ENCODE data around the gene MUTYH.
"Not testable (repeated sequence)": the region's sequence is repeated elsewhere in the genome, so short reads cannot be mapped to it uniquely, and the experiment has no call there.

The MUTYH gene

DNA sequence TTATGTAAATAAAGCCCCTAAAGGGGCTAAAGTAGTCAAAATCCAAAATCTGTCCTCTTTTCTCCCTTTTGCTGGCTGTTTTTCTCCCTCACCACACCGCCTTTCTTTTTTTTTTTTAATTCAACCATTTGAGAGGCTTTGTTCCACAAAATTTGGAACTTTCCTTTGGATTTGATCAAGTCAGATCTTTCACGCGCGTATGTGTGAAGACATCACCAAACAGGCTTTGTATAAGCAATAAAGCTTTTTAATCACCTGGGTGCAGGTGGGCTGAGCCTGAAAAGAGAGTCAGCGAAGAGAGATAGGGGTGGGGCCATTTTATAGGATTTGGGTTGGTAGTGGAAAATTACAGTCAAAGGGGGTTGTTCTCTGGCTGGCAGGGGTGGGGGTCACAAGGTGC, 18.8 kb downstream of the MUTYH start:
- no peak for DNase-seq (ENCODE audit: low spot score)

DNA sequence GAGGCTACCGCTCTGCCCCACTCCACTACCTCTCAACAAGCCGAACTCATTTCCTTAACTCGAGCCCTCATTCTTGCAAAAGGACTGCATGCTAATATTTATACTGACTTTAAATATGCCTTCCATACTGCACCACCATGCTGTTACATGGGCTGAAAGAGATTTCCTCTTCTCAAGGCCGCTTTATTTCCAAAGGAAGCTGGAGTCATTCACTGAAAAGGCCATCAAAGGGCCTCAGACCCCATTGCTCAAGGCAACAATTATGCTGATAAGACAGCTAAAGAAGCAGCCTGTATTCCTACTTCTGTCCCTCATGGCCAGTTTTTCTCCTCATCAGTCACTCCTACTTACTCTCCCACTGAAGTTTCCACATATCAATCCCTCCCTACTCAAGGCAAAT, 20.5 kb downstream of the MUTYH start:
- no peak for DNase-seq (ENCODE audit: low spot score)

DNA sequence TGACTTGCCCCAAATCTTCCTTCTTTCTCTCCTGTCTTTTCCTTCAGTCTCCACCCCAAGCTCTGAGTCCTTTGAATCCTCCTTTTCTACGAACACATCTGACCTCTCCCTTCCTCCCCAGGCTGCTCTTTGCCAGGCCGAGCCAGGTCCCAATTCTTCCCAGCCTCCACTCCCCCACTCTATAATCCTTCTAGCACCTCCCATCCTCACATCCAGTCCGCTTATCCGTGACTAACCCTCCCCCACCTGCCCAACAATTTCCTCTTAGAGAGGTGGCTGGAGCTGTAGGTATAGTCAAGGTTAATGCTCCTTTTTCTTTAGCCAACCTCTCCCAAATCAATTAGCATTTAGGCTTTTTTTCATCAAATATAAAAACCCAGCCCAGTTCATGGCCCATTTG, 23.1 kb downstream of the MUTYH start:
- no peak for DNase-seq (ENCODE audit: low spot score)

DNA sequence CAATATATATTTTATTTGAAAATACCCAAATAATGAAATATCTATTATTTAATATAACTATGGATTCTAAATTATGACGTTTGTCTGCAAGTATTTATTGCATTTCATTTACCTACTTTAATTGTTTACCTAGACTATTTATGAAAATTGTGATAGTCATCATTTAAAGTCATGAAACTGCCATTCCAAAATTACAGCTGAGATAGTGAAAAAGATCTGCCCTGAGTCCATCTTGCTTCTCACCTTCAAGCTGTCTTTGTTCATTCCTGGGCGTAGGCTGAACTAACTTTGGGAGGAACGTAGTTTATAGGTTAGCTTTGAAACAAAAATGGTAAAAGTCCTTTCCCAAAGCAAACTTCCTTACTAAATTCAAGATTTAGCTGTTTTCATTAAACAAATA, 26.0 kb downstream of the MUTYH start:
- DNase-seq (ENCODE audit: low spot score) = no peak

DNA sequence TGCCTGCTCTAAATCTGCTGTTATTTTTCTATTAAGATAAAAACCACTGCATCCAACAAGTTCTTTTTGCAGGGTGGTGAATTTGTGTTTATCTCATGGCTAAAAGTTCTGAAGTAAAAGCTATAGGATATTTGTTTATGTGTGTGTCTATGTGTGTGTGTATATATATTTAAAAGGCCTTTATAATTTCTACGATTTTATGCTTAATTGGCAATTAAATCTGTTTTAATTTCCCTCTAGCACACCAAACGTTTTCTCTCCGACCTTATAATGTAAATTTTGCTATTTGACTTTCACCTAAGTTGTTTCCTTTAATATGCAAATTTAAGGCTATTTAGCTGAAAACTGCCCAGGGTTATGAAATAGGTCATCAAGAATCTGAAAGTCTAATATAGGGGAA, 33.3 kb downstream of the MUTYH start:
- no peak for DNase-seq (ENCODE audit: low spot score)

DNA sequence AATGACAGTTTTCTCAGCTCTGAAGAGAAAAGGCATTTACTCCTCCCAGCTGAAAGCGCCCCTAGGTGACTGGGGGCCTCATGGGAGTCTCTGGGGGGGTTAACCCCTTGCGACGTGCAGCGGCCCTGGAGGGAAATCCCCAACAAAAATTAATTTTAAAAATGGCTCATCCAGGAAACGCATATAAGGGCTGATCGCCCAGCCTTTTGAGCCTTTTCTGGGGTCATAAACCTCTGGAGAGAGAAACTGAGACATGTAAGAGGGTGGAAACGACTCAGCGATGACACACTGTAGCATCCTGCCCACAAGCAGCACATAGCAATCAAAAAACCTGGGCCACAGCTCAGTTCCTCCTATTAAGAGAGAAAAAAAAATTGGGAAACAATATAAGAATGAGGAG, 33.9 kb downstream of the MUTYH start:
- peak; percentile 84 for DNase-seq (ENCODE audit: low spot score)

DNA sequence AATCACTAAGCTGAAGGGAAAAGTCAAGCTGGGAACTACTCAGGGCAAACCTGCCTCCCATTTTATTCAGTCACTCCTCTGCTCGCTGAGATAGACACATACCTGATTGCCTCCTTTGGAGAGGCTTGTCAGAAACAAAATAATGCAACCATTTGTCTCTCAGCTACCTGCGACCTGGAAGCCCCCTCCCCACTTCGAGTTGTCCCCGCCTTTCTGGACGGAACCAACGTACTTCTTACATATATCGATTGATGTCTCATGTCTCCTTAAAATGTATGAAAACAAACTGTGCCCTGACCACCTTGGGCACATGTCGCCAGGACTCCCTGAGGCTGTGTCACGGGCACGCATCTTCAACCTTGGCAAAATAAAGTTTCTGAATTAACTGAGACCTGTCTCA, 35.0 kb downstream of the MUTYH start:
- no peak for DNase-seq (ENCODE audit: low spot score)

DNA sequence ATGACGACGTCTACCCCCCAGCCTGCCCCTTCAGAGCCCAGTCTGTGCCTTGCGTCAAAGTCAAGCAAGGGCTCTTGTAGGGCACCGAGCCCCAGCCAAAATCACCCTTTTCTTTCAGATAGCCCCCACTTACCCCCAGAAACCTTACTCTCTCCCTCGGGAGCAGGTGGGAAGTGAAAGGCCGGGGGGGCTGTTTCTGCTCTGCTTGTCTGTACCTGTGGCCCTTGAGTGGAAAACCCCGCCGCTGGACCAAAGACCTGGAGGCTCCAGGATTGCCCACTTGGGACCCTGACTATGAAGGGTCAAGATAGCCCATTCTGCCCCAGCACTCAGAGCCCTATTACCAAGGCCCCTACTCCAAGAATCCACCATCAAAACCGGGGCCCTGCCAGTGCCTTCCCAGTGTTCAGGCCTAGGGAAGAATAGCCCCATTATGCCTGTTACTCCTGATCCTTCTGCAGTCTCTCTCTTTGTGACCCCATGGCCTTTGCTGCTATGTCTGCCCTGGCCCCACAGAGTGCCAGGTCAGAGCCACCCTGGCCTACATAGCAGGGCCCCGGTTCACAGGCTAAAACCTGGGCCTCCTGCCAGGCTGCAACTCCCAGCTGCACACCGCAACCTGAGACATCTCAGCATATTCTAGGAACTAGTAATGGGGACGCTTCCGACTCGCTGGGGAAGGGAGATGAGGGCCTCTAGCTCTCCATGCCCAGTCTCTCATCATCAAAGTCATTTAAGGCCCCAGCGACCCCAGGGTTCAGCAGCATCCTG, 35.7 kb downstream of the MUTYH start:
- no peak for DNase-seq (ENCODE audit: low spot score)

DNA sequence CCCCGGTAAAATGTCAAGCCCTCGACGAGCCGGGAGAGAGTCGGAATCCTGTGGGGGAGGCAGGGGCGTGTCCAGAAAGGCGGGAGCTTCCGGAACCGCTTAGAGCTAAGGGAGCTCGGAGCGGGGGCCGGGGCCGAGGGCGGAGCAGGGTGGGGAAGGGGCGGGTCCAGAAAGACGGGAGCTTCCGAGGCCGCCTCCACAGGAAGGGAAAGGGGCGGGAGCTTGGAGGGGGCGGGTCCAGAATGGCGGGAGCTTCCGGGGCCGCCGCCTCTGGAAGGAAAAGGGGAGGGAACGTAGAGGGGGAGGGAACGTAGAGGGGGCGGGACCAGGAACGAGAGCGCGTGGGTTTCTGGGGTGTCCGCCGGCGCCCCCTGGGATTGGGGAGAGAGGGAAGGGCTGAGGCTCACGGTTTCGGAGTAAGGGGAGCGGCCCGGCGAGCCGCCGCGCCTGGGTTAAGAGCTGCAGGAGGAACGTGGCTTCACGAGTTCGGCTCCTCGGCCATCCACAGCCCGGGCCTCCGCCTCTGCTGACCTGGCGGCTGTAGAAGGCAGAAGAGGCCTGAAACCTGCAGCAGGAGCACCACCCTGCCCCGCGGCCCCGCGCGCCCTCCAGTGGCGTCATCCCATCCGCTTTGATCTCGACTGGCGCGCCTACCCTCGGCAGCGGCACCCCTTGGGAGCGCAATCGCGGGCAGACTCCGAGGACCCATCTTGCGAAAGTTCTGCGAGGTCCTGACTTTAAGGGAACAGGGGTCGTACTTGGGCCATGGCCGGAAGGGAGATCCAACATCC, 36.5 kb downstream of the MUTYH start:
- peak; percentile 97 for DNase-seq (ENCODE audit: low spot score)

DNA sequence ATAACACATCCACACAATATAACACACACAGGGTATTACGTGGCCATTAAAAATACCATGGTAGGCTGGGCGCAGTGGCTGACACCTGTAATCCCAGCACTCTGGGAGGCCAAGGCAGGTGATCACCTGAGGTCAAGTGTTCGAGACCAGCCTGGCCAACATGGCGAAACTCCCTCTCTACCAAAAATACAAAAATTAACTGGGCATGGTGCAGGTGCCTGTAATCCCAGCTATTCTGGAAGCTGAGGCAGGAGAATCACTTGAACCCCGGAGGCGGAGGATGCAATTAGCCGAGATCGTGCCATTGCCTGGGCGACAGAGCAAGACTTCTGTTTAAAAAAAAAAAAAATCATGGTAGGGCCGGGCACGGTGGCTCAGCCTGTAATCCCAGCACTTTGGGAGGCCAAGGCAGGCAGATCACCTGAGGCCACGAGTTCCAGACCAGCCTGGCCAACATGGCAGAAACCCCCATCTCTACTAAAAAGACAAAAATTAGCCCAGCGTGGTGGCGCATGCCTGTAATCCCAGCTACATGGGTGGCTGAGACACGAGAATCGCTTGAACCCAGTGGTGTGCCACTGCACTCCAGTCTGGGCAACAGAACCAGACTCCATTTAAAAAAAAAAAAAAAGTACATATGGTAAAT, 37.6 kb downstream of the MUTYH start:
- DNase-seq (ENCODE audit: low spot score) = no peak

DNA sequence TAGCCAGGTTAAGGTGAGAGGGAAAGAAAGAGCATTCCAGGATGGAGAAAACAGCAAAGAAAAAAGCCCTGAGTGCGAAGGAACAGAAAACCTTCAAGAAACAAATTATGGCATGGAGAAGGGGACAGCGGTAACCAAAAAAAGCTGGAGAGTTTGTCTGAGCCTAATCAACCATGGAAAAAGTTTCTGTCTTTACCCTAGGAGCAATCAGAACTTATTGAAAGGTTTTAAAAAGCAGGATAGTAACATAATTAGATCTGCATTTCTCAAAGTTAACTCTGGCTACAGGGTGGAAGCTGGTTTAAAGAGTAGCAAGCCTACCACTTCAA, 39.6 kb downstream of the MUTYH start:
- DNase-seq (ENCODE audit: low spot score) = no peak

DNA sequence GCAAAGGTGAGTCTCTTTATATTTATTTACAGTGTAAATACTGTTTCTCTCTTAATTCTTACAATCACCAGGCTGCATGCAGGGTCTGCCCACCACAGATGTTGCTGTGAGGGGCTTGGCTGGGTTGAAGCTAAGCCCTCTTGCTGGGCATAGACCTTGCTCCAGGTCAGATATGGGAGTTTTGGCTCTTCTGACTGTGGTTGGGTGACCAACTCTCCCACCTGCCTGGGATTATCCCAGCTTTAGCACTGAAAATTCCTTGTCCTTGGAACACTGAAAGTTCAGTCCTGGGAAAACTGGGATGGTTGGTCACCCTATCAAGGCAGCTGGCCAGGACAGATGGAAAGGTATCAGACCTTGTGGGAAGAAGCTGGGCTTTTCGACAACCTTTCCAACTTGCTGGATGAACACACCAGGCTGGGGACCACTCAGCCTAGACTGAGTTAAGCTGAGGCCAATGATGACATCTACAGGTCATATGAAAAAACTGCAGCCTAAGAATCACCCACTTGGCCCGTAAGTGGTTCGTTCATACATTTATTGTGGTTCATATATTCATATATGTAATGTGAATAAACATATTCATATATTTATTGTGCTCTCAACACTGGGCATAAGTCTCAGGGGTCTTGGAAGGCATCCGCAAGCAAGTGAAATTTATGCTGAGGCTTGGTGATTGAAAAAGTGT, 40.1 kb downstream of the MUTYH start:
- peak; percentile 77 for DNase-seq (ENCODE audit: low spot score)

DNA sequence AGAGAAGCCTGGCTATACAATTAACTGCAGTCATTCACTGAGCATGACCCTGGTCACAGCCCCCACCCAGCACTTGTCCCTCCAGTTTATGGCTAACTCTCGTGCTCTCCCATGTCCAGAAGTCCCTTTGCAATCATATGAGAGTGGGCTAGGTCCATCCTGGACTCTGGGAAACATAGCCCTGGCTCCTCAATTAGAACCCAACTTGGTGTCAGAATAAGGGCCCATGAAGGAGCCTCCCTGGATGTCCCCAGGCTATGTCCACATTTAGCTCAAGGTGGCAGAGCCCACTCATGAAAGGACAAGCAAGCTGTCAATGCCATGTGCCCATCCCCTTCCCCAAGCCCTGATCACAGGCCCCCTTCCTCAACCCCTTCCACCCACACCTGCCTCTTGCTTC, 40.9 kb downstream of the MUTYH start:
- no peak for DNase-seq (ENCODE audit: low spot score)

DNA sequence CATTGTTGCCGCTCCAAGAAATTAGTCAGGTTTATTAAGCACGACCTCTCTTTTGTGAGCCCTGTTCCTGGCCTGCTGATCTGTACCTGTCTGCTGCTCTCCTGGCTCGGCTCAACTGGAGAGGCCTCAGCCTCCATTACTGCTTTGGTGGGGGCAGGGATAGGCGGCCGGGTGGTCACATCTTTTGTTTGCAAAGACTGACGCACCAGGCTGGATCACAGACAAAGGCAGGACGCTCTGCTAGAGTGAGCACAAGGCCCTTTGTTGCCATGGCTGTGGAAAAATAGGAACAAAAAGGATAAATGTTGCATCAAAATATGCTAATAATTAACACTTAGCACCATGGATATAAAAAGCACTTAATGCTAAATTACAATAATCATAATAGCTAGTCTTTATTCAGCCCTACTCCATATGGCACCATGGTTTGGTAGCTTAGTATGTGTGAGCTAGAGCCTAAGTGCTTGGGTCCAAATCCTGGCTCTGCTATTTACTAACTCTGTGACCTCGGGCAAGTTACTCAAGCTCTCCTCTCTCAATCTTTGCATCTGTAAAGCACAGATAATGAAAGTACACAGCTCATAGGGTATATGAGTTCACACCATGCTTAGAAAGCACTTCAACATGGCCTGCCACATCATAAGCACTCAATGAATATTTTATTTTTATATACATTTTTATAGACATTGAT, 42.4 kb downstream of the MUTYH start:
- DNase-seq (ENCODE audit: low spot score) = no peak

DNA sequence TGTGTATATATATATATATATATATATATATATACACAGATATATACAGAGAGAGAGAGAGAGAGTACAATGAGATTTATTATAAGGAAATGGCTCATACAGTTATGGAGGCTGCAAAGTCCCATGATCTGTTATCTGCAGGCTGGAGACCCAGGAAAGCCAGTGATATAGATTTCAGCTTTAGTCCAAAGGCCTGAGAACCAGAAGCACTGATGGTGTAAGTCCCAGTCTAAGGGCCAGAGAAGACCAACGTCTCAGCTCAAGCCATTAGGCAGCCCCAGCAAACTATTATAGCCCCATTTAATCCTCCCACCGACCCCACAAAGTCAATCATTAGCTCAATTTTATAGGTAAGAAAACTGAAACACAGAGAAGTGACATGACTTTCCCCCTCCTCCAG, 48.5 kb downstream of the MUTYH start:
- no peak for DNase-seq (ENCODE audit: low spot score)

DNA sequence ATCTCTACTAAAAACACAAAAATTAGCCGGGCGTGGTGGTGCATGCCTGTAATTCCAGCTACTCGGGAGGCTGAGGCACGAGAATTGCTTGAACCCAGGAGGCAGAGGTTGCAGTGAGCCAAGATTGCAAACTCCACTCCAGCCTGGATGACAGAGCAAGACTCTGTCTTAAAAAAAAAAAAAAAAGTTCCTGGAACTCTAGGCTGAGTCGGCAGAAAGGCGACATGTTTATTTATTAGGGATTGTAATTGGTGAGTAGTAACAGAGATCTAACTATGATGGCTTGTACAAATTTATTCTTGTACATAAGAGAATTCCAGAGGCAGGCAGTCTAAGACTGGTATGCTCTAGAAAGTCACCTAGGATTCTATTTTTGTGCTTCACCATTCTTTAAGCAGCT, 49.2 kb downstream of the MUTYH start:
- not testable (repeated sequence) for DNase-seq (ENCODE audit: low spot score)

DNA sequence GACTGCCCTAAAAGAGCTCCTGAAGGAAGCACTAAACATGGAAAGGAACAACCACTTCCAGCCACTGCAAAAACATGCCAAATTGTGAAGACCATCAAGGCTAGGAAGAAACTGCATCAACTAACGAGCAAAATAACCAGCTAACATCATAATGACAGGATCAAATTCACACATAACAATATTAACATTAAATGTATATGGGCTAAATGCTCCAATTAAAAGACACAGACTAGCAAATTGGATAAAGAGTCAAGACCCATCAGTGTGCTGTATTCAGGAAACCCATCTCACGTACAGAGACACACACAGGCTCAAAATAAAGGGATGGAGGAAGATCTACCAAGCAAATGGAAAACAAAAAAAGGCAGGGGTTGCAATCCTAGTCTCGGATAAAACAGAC, 53.7 kb downstream of the MUTYH start:
- not testable (repeated sequence) for DNase-seq (ENCODE audit: low spot score)

DNA sequence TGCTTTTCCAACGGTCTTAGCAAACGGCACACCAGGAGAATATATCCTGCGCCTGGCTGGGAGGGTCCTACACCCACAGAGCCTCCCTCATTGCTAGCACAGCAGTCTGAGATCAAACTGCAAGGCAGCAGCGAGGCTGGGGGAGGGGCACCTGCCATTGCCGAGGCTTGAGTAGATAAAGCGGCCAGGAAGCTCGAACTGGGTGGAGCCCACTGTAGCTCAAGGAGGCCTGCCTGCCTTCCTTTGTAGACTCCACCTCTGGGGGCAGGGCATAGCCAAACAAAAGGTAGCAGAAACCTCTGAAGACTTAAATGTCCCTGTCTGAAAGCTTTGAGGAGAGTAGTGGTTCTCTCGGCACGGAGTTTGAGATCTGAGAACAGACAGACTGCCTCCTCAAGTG, 55.4 kb downstream of the MUTYH start:
- not testable (repeated sequence) for DNase-seq (ENCODE audit: low spot score)

DNA sequence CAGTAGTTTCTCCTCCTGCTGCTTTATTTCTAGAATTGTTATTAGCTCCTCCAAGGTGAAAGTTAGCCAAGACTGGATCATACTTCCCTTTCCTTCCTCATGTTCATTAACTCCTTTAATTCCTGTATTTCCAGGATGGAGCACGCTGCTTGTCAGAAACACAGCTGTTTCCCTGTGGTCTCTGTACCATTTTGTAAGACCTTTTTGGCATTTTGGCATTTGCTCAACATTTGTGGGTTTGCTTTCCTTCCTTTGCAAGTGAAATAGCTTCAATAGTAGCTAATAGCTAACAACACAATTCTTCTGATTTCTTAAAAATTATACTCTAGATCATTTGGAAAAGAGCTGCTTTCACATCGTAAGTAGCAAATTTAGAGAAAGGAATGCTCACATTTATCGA, 57.9 kb downstream of the MUTYH start:
- no peak for DNase-seq (ENCODE audit: low spot score)

Measured in kidney capillary endothelial cell (primary cell).